HG03135 (cell line): ENCODE data around the gene BAZ1B.
A peak's percentile ranks its signal among the peaks of the same experiment; 100 is the strongest.
"Not testable (repeated sequence)": the region's sequence is repeated elsewhere in the genome, so short reads cannot be mapped to it uniquely, and the experiment has no call there.

Experiments
- ATAC-seq: cut with Tn5 transposase; IDR thresholded peaks from one replicate; pipeline ENCODE4 v1.9.1; 2021; ENCODE audit warnings: mild to moderate bottlenecking, moderate library complexity; ENCODE audit not compliant: unreplicated experiment

The BAZ1B gene

DNA sequence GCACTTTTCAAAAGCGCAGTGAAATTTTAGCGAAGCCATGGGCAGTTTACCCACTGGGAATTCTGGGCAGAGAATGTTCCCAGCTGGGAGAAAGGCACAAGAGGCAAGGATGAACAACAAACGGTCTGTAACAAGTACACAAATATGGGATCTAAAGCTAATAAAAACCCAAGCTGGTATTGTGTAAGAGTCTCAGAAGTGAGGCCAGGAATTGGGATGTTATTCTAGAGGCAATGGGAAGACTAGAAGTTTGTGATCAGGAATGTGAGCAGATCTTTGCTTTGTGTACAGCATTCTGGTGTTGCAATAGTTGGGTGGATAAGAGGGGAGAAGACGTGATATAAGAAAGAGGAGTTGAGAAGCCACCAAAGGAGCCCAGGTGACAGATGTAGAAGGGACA is 73.5 kb downstream of the BAZ1B start:
- no peak for ATAC-seq

GRCh38 chr7:73447121-73447733 is 74.9 kb downstream of the BAZ1B start:
- ATAC-seq = no peak

GRCh38 chr7:73446682-73447081 is 75.4 kb downstream of the BAZ1B start:
- ATAC-seq = no peak

DNA sequence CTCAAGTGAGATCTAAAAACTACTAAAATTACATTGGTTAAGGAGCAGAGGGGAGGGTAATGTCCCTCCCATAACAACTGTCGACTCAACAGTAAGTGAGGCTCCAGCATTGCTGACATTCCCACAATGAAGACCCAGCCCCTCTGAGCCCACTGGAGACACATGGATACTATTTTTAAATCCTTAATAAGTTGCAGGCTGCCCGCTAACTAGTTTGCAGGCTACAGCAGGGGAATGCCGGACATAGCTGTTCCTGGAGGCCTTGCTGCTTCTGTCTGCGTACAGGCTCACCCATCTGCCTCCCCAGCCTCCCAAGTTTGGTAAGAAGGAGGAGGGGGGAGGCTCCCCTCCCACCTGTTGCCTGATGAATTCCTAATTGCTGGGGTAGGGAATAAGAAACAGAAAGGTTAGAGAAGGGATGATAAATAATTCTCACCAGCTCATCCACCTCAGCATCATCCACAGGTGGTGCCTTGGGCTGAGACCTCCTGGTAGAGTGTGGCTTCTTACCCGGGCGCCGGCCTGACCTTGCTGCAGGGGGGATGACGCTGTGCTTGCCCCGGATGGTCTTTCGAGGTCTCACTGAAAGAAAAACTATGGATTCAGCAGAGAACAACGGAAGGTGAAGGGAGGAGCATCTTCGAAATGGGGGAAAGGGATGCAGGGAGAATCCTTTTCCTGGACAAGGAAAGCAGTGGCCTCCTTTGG is 78.4 kb downstream of the BAZ1B start:
- ATAC-seq = no peak

DNA sequence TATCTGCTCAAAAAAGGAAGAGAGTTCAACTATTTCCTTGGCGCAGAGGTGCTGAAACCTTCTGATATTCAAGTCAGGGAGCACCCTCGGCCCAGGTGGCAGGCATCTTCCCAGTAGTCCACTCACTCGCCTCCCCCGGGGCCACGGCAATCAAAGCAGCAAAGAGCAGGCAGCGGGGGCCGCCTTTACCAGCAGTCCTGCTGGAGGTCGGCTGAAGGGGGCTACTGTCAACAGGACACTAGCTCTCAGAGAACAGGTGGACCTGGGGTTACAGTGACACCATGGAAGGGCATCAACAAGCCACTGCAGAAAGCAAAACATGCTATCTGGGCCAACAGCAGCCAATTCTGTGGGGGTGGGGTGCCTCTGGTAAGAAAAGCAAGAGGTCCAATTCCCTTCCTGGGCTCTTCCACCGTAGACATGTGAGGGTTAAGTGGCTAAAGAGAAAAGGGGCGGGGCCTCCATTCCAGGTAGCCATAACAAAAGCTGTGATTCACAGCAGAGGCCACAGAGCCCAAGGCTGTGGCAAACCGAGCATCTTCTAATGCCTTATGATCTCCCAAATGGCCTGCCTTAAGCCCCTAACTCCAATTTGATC is 79.1 kb downstream of the BAZ1B start:
- no peak for ATAC-seq

DNA sequence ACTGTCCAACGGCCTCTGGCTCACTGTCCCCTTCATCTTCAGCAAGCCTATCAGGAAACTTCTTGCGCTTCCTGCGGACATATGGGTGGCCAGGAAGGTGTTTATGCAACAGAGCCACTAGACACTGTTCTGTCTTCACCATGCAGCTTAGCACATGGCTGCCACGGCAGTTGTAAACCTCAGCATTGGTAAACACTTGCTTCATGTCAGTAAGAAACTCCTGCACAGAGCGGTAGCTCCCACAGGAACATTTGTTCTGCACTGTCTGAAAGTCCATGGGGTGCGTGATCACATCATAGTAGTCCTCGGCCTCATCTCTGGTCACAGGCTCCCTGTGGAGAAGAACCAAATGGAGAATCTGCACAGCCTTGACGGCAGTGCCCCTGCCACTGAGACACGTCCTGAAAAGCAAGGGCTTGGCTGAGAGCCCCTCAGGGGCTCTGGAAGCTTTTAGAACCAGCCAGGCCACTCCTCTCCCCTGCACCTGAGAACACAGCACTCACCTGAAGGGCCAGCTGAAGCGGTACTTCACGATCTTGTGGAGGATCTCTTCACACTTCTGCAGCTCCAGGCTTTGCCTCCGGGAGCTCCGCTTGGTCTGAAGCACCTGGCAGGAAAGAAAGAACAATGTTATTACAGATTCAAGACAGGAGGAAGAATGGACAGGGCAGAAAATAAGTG is 79.7 kb downstream of the BAZ1B start:
- no peak for ATAC-seq

GRCh38 chr7:73439410-73439704 is 82.7 kb downstream of the BAZ1B start:
- ATAC-seq = no peak

DNA sequence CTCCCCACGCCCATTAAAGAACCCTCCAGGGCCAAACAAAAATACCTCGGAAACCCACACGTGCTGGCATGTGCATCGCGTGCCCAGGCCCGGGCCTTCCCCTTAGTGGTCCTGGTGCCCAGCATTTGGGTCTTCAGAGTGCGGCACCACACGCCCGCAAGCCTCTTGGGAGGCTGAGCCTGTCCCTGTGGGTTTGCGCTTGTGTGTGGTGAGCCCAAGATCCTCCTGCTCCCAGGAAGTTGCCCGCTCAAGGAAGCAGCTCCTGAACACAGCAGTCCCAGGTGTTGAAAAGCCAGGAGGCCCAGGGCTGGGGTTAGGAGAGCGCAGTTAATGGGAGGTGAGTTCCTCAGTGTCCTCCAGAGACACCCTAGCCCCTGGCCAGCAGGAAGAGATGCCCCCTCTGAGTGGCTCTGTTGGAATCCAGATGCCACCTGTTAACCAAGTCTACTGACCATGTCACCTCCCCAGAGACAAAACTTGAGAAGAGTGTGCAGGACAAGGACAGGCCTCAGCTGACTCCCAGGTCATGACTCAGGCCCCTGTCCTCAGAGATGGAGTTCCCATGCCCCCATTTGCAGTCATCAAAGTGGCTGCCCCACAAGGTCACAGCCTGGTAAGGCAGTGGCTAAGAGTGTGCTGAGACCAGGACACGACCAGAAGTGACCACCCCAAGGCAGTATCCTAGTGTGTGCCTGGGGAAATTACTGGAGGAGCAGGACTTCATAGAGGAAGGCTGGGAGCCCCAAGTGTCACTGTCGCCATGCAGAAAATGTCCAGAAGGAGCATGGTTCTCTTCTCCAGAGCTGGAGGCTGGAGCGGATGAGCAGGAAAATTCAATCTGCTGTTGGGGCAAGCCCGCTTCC is 83.3 kb downstream of the BAZ1B start:
- ATAC-seq = no peak

GRCh38 chr7:73437621-73438416 is 84.3 kb downstream of the BAZ1B start:
- no peak for ATAC-seq

DNA sequence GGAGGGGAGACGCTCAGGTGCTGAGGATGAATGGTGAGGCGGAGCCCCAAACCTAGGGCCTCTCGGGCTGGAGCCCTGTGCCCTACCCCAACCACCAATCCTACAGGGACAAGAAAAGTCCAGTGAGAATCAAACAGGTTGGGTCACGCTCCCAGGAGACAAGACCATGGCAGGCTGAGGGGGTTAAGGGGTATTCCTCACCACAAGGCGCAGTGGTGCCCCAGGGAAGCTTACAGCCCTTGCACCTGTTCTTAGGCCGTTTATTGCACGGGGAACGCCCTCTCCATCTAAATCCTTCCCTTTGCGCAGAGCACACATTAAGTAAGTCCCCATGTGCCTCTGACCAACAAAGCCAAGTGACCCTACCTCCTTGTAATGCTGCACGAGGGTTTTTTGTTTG is 85.0 kb downstream of the BAZ1B start:
- ATAC-seq = no peak

DNA sequence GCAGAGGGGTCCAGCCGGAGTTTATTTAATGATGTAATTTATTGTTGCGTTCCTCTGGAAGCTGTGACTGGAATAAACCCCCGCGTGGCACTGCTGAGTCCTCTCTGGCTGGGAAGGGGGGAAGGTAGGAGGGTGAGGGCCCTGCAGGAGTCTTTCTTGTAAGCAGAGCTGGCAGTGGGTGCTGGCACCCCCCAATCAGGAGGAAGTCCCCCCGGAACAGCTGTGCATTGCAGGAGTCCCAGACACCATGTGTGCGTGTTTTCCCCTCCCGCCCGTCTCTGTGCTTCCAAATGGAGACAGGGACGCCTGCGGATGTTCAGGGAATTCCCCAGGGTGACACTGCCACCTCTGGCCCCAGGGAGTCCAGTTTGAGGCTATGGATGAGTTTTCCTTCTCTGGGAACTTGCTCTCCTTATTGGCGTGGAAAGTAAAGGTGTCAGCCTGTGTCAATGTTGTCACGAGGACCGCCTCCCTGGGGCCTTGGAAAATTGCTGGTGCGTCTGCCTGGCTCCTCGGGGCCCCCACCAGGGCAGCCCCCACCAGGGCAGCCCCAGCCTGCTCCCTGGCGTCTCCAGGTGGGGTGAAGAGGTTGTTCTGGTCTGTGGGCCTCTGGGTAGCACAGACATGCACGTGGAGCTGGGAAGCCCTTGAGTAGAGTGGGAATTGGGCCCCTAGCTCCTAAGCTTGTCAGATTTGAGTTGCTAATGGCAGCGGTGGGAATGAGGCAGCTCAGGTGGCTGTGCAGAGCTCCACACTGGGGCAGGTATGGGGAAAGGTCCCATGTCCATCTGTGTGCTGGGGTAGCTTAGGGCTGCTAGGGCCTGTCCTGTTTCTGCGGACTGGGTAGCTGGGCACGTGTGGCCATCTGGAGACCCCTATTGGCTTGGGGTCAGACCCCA is 85.8 kb downstream of the BAZ1B start:
- no peak for ATAC-seq

DNA sequence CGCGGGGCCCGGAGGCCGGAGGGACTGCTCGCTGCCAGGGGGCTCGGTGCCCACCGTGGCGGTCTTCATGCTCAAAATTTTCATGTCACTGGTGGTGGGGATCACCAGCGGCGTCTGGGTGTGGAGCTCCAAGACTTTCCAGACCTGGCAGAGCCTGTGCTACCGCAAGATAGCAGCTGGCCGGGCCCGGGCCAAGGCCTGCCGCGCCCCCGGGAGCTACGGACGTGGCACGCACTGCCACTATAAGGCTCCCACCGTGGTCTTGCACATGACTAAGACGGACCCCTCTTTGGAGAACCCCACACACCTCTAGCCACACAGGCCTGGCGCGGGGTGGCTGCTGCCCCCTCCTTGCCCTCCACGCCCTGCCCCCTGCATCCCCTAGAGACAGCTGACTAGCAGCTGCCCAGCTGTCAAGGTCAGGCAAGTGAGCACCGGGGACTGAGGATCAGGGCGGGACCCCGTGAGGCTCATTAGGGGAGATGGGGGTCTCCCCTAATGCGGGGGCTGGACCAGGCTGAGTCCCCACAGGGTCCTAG is 86.6 kb downstream of the BAZ1B start:
- no peak for ATAC-seq

GRCh38 chr7:73434701-73435069 is 87.4 kb downstream of the BAZ1B start:
- no peak for ATAC-seq

GRCh38 chr7:73433924-73434700 is 88.0 kb downstream of the BAZ1B start:
- ATAC-seq = peak; percentile 19

GRCh38 chr7:73432676-73433075 is 89.4 kb downstream of the BAZ1B start:
- no peak for ATAC-seq

DNA sequence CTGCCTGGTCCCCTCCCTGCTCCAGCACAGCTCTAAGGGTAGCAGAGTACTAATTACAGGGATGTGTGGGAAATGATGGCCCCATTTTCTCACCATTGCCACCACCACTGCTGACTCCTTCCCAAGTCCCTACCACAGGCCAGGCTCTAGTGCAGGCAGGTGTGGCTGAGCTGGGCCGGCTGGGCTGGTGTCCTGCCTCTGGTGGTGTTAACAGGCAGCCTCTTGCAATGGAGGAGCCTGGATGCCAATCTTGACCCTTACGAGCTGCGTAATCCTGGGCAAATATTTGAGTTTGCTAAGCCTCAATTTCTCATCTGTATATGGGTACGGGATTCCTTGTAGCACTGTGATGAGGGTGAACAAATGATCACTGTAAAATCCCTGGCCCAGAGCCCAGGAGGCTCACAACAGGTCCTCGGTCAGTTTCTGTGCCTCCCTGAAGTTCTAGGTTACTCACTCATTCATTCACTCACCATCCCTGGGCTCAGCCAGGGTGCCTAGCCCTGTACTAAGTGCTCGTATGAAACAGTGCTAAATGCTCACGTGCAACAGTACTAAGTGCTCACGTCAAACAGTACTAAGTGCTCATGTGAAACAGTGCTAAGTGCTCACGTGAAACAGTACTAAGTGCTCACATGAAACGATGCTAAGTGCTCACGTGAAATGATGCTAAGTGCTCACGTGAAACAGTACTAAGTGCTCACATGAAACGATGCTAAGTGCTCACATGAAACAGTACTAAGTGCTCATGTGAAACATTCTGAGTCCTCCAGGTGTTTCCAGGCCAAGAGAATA is 90.9 kb downstream of the BAZ1B start:
- no peak for ATAC-seq

GRCh38 chr7:73430540-73430939 is 91.6 kb downstream of the BAZ1B start:
- ATAC-seq = not testable (repeated sequence)
